HG03558 (cell line): Measurements from ENCODE around the gene DDIT4L.
"Not testable (repeated sequence)": the region's sequence is repeated elsewhere in the genome, so short reads cannot be mapped to it uniquely, and the experiment has no call there.

Experiments used
- ATAC-seq: cut with Tn5 transposase; IDR thresholded peaks from one replicate; pipeline ENCODE4 v1.9.1; 2021; ENCODE audit warnings: moderate number of reproducible peaks; ENCODE audit not compliant: unreplicated experiment; ENCODE audit errors: extremely low read depth

Gene DDIT4L

GRCh38 chr4:100168521-100168920 lies 21.7 kb downstream of the DDIT4L start:
- ATAC-seq, result no peak

DNA sequence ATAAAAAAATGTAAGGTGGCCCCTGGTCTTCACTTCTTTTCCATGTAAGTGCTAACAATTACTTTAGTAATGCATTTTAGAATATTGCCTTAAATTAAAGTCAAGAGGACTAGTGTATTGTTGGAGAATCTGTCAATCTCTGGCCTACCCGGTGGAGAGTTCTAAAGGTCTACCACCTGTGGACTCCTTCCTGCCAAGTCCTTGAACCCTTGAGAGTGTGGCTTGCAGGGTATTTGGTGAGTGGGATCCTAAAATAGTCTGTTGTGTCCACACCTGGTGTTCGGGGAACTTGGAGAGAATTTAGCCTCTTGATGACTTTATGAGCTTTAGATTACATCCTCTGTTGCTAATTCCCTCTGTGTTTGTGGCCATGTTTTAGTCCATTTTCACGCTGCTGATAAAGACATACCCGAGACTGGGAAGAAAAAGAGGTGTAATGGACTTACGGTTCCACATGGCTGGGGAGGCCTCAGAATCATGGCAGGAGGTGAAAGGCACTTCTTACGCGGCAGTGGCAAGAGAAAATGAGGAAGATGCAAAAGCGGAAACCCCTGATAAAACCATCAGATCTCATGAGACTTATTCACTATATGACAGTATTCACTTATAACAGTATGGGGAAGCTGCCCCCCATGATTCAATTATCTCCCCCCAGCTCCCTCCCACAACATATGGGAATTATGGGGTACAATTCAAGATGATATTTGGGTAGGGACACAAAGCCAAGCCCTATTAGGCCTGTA lies 23.8 kb downstream of the DDIT4L start:
- ATAC-seq, result no peak

DNA sequence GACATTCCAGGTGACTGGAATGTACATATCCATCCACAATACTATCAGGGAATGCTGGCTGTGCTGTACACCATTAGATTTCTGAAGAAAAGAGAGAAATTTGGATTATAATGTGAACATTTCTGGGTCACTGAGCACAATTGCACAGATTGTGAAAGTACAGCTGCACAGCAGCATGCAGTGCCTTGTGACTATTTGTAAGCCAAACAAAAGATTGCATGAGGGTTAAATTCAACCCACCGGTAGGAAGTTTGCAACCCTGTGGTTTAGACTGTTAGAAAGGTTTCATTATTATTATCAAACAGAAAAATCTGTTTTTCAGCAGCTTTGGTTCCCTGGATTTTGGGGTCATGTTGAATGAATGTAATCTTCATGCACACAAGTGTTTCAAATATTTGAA lies 24.5 kb downstream of the DDIT4L start:
- ATAC-seq, result no peak

GRCh38 chr4:100164808-100165760 lies 25.2 kb downstream of the DDIT4L start:
- ATAC-seq, result no peak

DNA sequence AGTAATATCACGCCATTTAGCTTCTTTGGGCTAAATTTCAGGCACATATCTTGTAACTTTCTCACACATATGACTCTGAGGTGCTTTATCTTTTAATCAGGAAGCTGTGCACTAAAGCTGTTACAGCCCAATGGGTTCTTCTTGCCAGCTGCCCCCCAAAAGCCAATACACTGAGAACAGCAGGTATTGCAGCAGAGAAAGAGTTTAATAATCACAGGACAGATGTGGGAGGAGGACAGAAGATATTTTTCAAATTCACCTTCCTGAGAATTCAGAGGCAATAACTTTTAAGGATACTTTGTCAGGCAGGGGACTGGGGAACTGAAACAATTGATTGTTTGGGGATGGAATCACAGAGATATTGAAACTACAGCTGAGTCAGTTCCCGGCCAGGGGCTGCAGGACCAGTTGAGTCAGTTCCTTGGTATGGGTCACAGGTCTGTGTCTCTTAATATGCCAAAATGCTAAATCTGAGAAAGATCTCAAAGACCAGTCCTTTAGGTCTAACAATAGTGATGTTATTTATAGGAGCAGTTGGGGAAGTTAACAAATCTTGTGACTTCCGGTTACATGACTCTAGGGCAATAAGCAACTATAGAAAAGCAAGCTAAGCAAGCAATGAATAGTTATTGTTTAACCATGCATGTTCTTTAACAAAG lies 28.1 kb downstream of the DDIT4L start:
- peak; percentile 85 for ATAC-seq

DNA sequence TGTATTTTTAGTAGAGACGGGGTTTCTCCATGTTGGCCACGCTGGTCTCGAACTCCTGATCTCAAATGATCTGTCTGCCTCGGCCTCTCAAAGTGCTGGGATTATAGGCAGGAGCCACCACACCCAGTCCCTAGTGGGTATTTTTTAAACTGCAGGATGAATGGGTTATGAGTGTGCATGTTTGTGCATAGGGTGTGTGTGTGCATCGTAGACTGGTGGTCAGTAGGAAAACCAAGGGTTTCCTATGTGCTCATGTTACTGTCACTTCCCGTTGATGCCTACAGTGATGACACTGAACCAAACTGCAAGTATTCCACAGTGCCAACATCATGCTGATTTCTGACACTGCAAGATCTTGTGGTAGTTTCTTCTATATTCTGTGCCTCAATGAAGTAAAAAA lies 41.1 kb downstream of the DDIT4L start:
- no peak for ATAC-seq

DNA sequence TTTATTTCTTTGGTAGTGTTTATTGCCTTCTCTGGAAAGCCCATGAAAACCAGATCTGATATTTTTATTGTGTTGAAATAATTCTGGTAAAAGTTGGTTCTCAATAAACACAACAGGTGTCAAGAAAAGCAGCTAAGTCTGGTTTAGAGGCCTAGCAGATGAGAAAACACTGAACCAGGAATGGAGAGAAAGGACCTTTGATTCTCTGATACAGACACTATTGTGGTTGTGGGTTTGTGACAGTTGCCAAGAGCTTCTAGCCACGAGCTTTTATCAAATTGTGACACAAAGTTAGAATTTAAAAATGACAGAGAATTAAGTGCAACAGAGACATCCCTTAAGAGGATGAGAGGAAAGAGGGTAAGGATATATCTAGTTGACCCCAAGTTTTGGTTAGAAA lies 42.6 kb downstream of the DDIT4L start:
- no peak for ATAC-seq

GRCh38 chr4:100147198-100147597 lies 43.1 kb downstream of the DDIT4L start:
- ATAC-seq, result no peak

DNA sequence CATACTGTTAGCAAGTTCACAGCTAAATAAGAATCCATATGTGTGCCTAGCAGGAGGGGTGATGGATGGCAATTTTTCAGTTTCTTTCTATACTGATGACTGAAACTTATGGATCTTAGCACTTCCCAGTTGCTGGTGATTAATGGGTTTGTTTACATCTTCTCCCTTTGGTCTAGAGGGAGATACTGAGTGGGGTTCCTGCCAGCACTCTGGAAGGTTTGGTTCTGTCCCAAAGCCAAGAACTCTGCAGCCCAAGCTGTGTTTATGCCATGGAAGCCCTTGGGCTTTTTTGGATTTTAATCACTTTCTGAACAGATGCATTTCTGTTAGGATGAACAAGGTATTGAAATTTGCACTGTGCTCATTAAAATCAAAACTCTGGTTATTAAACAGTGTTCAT lies 43.5 kb downstream of the DDIT4L start:
- no peak for ATAC-seq

DNA sequence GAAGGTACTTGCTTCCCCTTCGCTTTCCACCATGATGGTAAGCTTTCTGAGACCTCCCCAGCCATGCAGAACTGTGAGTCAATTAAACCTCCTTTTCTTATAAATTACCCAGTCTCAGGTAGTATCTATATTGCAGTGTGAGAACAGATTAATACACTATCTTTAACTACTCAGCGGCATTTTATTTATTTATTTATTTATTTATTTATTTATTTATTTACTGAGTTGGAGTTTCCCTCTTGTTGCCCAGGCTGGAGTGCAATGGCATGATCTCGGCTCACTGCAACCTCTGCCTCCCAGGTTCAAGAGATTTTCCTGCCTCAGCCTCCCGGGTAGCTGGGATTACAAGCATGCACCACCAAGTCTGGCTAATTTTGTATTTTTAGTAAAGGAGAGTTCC lies 52.9 kb downstream of the DDIT4L start:
- not testable (repeated sequence) for ATAC-seq
